Fibroblast of mammary gland (primary cell): Measurements from ENCODE around the gene LRRN2.

Source experiments
- DNase-seq: peaks from one replicate; pipeline ENCODE4 v3.0.0-alpha.2; 2010; ENCODE audit warnings: low read depth
- H3K4me3 ChIP-seq: 2 replicates; pipeline ENCODE4 v1.5.1; 2011; ENCODE audit warnings: low read depth, mild to moderate bottlenecking, low read length, moderate library complexity; ENCODE audit not compliant: control insufficient read depth
- TF ChIP-seq, protein P1 (sequence below): conservative IDR thresholded peaks from 2 replicates; pipeline ENCODE4 v1.5.1; 2011; ENCODE audit warnings: low read depth, low read length, inconsistent platforms; ENCODE audit not compliant: control insufficient read depth, insufficient read depth

Gene LRRN2

DNA sequence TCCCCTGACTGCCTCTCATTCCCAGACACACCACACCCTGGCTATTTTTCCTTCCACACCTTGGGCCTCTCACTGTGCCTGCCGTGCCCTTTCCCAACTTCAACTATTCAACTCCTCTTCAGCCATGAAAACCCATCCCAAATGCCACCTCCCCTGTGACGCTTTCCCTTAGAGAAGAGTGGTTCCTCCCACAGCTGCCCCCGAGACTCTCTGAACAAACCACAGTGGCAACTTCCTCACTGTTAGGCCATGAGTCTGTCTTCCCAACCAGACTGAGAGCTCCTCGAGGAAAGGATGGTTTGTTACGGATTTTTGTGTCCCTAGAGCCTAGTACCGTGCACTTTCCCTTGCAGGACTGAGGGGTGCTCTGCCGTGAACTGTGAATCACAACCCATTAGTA, 59.2 kb downstream of the LRRN2 start:
- TF ChIP-seq, protein P1, sequence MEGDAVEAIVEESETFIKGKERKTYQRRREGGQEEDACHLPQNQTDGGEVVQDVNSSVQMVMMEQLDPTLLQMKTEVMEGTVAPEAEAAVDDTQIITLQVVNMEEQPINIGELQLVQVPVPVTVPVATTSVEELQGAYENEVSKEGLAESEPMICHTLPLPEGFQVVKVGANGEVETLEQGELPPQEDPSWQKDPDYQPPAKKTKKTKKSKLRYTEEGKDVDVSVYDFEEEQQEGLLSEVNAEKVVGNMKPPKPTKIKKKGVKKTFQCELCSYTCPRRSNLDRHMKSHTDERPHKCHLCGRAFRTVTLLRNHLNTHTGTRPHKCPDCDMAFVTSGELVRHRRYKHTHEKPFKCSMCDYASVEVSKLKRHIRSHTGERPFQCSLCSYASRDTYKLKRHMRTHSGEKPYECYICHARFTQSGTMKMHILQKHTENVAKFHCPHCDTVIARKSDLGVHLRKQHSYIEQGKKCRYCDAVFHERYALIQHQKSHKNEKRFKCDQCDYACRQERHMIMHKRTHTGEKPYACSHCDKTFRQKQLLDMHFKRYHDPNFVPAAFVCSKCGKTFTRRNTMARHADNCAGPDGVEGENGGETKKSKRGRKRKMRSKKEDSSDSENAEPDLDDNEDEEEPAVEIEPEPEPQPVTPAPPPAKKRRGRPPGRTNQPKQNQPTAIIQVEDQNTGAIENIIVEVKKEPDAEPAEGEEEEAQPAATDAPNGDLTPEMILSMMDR = no peak
- no peak overlapping the region for H3K4me3 ChIP-seq
- no peak for DNase-seq

GRCh38 chr1:204624631-204625216, 60.8 kb downstream of the LRRN2 start:
- no peak overlapping the region for H3K4me3 ChIP-seq
- TF ChIP-seq, protein P1 = no peak
- DNase-seq = no peak

DNA sequence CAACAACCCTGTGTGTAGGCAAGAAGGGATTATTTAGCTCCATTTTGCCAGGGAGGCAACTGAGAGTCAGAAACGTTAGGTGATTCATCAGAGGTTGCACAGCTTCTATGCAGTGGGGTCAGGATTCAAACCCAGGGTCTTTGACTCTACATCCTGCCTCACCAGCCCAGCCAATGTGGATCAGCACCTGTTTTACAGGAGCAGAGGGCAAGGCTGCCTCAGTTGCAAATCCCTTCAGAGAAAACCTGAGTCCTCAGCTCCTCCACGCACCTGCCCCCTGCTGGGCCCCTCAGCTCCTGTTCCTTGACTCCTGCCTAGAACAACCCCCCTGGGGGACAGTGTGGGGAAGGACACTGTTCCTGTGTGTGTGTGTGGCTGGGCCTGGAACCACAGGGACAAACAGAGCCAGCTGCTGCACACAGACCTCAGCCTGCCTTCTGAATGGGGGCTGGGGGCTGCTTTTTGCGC, 61.6 kb downstream of the LRRN2 start:
- no peak overlapping the region for H3K4me3 ChIP-seq
- no peak for DNase-seq
- TF ChIP-seq, protein P1 = peak; percentile 13

GRCh38 chr1:204623365-204623893, 62.1 kb downstream of the LRRN2 start:
- TF ChIP-seq, protein P1 = no peak
- H3K4me3 ChIP-seq = no peak overlapping the region
- peak; percentile 76 for DNase-seq

GRCh38 chr1:204621996-204622395, 63.5 kb downstream of the LRRN2 start:
- H3K4me3 ChIP-seq = no peak overlapping the region
- DNase-seq = no peak
- TF ChIP-seq, protein P1 = no peak

DNA sequence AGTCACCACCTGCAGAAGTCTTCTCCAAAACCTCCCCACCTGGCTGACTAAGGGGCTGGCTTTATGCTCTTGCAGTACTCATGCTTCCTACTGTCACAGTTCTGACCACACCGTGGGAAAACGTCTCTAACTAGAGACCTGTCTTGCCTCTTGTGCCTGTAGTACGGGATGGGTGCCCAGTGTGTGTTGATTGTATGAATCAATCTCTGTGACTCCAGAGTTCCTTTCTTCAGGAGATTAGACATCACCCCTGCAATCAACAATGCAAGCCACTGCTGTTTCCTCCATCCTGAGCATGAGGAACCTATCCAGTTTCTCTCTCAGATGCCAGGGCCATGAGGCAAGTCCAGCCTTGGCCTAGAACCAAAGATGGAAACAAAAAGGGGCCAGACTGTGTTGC, 64.1 kb downstream of the LRRN2 start:
- DNase-seq = no peak
- H3K4me3 ChIP-seq = no peak overlapping the region
- TF ChIP-seq, protein P1 = no peak
